Psoas muscle (tissue), 8 donors: ENCODE measurements around the gene CWF19L1. TPM values are rescaled to one million over a fixed set of nuclear protein-coding genes. Genes with fewer than 3 reads are reported as not detected.

ENCODE experiments used
- ATAC-seq, 4 donors: fragments of 200-7000 bp; cut with Tn5 transposase; one replicate each; pipeline ENCODE4 v1.9.1; 2020; ENCODE audit warnings: moderate library complexity in 3 of 4, mild to moderate bottlenecking in 2 of 4
- DNase-seq, 2 donors: peaks; one replicate each; pipeline ENCODE4 v3.0.0-alpha.2; 2020
- H3K27ac ChIP-seq: fragments of 200-600 bp; one replicate; pipeline ENCODE4 v1.8.0; 2022
- H3K27me3 ChIP-seq, 3 donors: fragments of 200-600 bp in 1 of 3; one replicate each; pipeline versions ENCODE4 v1.6.1 to v1.8.0; 2013 to 2022; ENCODE audit warnings: low read length in 2 of 3, mild to moderate bottlenecking in 2 of 3, moderate library complexity in 1 of 3; ENCODE audit not compliant: insufficient read depth in 3 of 3
- H3K36me3 ChIP-seq, 2 donors: fragments of 200-600 bp in 1 of 2; one replicate each; pipeline versions ENCODE4 v1.6.1 to v1.8.0; 2013 to 2022; ENCODE audit warnings: low read depth in 1 of 2, mild to moderate bottlenecking in 1 of 2, moderate library complexity in 1 of 2; ENCODE audit not compliant: insufficient read depth in 1 of 2
- H3K4me1 ChIP-seq: fragments of 200-600 bp; one replicate; pipeline ENCODE4 v1.8.0; 2022
- H3K4me3 ChIP-seq: fragments of 200-600 bp; one replicate; pipeline ENCODE4 v1.8.0; 2022; ENCODE audit warnings: mild to moderate bottlenecking
- H3K9me3 ChIP-seq: fragments of 200-600 bp; one replicate; pipeline ENCODE4 v1.8.0; 2022
- WGBS, 3 donors: extraction: QIAGEN DNeasy Blood & Tissue Kit; methylation state at CpG; one replicate each; pipeline versions ENCODE4 v1.1.6 to v1.1.7; 2013; 5-methylcytosine and 5-hydroxymethylcytosine counted together
- intact Hi-C, 2 donors: fragments of 100-400 bp; cut with DNase I; formaldehyde crosslinking; loops; one replicate each; pipeline versions ENCODE4 v1.11.0 to v1.14.2; 2022
- polyA plus RNA-seq, 3 donors: library from polyadenylated mRNA; stranded (reverse); fragments of 200-250 nt; gene quantifications; one replicate each; pipeline ENCODE4 v1.2.3, GENCODE V29; 2013
- total RNA-seq, 4 donors: library from RNA; stranded (reverse); fragmentation: NEBNext Ultra II Directional in 2 of 4; extraction: Animal tissue kit (Norgen Biotek cat#: 25700) in 2 of 4; gene quantifications; one replicate each; pipeline versions ENCODE4 v1.2.1 to v1.2.4, GENCODE V29; 2021 to 2023
- TF ChIP-seq, protein P1 (sequence below): fragments of 200-600 bp; IDR thresholded peaks from one replicate; pipeline ENCODE4 v1.8.0; 2022; ENCODE audit warnings: antibody characterized with exemption
- donor health status: healthy with polysubstance abuse.
- donor health status: DM: no; HTN: no; CAD: no; lungs with moderate emphysema.
- donor health status: Bipolar disorder and iron deficiency.
- donor health status: healthy.
- donor health status: DM: yes; HTN: yes; CAD: no.
- donor health status: DM: no; HTN: no; CAD: no.
- donor health status: DM: no; HTN: no; CAD: no.
- donor health status: DM: yes; HTN: yes; CAD: no.

The CWF19L1 gene
- total and polyA plus RNA-seq, 7 donors, result 9.5 to 24.6 (median 13.5) TPM

DNA sequence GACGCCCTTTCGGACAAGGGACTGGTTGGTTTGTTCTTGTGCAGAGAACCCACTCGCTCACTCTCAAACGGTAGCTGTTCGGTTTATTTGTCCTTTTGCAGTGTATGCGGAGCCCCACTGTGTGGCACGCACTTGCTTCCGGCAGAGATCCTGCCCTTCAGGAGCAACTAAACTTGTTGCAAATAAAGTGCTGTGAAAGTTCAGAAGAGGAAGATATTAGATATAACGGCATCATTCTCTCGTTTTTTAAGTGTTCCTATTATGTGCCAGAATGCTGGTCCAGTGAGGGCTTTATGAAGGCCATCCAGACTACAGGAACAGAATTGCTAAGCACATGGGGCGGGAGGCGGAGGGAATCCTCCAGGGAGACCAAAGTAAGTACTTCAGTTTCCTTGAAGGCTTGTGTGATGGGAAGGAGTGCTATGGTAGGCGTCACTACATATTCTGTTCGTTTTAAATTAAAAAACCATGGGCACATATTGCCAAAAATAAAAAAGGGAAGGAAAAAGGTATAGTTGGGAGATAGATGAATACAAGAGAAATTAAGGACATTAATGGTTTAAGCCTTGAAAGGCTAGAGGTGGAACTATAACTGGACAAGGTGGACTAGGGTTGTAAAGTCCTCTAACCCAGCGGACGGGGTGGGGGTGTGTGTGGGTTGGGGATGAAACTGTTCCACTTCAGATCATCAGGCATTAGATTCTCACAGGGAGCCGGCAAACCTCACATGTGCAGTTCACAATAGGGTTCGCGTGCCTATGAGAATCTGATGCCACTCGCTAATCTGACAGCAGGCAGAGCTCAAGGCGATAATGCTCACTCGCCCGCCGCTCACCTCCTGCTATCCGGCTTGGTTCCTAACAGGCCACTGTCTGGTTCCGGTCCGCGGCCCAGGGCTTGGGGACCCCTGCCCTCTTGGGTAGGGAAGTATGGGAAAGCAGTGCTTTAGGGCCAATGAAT, 80.9 kb downstream of the CWF19L1 start:
- Histone ChIP-seq H3K4me3 (peak overlapping the region; percentile 93), H3K27me3 (no peaks in the 10 kb centered on the region), H3K4me1 (peaks cover 26% of the 10 kb centered on the region), H3K36me3 (peaks cover 0 to 55% of the 10 kb centered on the region in 2 donors), H3K27ac (peak overlapping the region; percentile 93), H3K9me3 (no peaks in the 10 kb centered on the region)
- DNase-seq, result peak; percentile 44 to 64
- WGBS, 3 donors, result 25 to 29% (median 28%) methylated on average over 28 of the region's 28 CpGs
- peak; percentile 22 to 61 (median 42) for ATAC-seq
- TF ChIP-seq, protein P1, sequence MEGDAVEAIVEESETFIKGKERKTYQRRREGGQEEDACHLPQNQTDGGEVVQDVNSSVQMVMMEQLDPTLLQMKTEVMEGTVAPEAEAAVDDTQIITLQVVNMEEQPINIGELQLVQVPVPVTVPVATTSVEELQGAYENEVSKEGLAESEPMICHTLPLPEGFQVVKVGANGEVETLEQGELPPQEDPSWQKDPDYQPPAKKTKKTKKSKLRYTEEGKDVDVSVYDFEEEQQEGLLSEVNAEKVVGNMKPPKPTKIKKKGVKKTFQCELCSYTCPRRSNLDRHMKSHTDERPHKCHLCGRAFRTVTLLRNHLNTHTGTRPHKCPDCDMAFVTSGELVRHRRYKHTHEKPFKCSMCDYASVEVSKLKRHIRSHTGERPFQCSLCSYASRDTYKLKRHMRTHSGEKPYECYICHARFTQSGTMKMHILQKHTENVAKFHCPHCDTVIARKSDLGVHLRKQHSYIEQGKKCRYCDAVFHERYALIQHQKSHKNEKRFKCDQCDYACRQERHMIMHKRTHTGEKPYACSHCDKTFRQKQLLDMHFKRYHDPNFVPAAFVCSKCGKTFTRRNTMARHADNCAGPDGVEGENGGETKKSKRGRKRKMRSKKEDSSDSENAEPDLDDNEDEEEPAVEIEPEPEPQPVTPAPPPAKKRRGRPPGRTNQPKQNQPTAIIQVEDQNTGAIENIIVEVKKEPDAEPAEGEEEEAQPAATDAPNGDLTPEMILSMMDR, result no peak
- intact Hi-C loops, result loop anchor here in 1 of 2 donors (5.0 kb wide), 1 partner anchor 81 kb away; the partner anchor contains the start of gene CWF19L1

DNA sequence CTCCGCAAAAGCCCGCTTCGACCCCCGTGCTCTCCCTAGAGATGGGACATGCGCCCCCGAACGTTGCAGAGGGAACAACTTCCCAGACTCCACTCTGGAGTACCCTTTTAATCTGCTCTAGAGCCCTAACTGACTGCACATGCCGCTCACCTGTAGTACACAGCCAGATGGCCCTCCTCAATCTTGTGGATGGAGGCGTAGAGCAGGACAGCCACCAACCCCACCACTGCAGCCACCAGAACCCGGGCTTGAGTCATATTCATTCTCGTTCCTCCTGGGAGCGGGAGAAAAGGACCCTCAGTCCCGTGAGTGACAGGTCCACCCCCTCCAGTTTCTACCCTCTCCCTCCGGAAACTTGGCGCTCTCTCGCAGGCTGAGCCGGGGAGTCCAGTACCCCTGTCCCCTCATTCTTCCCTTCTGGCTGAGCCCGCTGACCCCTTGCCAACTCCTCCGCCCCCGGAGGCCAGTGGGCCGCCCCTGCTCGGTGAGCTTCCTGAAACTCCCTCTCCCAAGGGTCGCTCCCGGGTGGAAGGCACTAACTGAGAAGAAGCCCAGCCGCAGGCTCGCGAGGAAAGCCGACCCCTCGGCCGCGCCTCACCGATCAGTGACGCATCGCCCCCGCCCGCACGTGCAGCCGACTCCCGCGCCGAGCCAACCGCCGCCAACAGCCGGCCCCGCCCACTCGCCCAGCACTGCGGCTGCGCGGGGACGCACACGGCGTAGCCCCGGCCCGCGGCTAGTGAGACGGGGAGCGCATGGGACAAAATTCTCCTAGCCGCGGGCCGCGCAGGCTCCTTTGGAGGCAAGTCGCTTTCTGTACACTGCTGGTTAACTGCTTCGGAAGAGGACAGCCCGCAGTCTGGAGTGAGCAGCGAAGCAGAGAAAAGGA, 81.8 kb downstream of the CWF19L1 start, which contains the start of gene ERLIN1:
ERLIN1 (minus strand) TSS at position 666 of the 889 bp plus-strand sequence; CDS start at position 263, 403 bp downstream.
- Histone ChIP-seq H3K27me3 (no peaks in the 10 kb centered on the region), H3K27ac (peak within 1 kb of the TSS; percentile 93), H3K4me3 (peak within 1 kb of the TSS; percentile 93), H3K9me3 (no peaks in the 10 kb centered on the region), H3K36me3 (peaks cover 0 to 45% of the 10 kb centered on the region in 2 donors), H3K4me1 (peaks cover 26% of the 10 kb centered on the region)
- intact Hi-C loops, result loop anchor here in 1 of 2 donors (5.0 kb wide), 1 partner anchor 82 kb away; the partner anchor contains the start of gene CWF19L1
- peak; percentile 94 to 97 for DNase-seq
- ATAC-seq, result peak; percentile 98 to 99 (median 98)
- 0 to 1% (median 1%) methylated on average over 65 of the region's 65 CpGs for WGBS, 3 donors
- TF ChIP-seq, protein P1, result no peak

DNA sequence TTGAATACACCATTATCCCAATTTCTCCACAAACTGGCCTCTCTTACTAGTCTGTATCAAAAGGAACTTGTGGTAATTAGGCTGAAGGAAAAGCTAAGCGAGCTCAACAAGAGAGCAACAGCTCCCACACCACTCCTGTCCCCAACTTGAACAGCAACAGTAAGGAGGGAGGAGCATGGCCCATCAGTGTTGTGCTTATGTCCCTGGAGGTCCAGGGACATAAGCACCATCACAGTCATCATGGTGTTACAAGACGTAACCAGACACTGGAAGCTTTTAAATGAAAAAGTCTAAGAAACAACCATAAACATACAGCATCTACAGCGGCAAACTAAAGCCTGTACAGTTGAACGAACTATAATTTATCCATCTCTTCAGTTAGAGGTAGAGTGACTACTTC, 82.6 kb downstream of the CWF19L1 start:
- 8 to 12% (median 10%) methylated on average over 4 of the region's 4 CpGs for WGBS, 3 donors
- ATAC-seq (no peak), DNase-seq (no peak)
- Histone ChIP-seq H3K27ac (peak overlapping the region; percentile 93), H3K4me3 (peak overlapping the region; percentile 93), H3K36me3 (peaks cover 0 to 41% of the 10 kb centered on the region in 2 donors), H3K27me3 (no peaks in the 10 kb centered on the region), H3K4me1 (peaks cover 26% of the 10 kb centered on the region), H3K9me3 (no peaks in the 10 kb centered on the region)
- TF ChIP-seq, protein P1, result no peak
- intact Hi-C loops, result loop anchor here in 1 of 2 donors (5.0 kb wide), 1 partner anchor 82 kb away; the partner anchor contains the start of gene CWF19L1

DNA sequence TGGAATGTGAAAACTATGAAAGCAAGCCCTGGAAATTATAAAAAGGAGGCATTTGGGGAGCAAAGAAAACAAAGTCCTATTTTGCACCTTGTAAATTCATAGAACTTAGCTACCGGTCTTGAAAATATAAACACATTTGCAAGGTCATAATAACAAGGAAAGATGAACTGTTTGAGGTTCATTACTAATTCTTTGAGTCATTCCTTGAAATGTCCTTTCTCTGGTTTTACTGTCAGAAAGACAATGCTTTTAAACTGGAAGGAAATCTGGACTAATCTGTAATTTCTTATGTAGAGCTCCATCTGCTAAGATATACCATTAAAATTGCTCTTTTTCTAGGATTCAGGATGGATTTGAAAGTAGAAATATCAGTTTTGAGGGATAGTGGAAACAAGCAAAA, 83.0 kb downstream of the CWF19L1 start:
- no peak for DNase-seq
- H3K27me3 ChIP-seq, result no peaks in the 10 kb centered on the region
- TF ChIP-seq, protein P1, result no peak
- H3K9me3 ChIP-seq, result no peaks in the 10 kb centered on the region
- intact Hi-C loops, result no loop called here
- H3K4me1 ChIP-seq, result peaks cover 26% of the 10 kb centered on the region
- peak overlapping the region; percentile 93 for H3K4me3 ChIP-seq
- H3K36me3 ChIP-seq, result peaks cover 0 to 39% of the 10 kb centered on the region in 2 donors
- H3K27ac ChIP-seq, result no peak overlapping the region
- ATAC-seq, result no peak
- 49 to 58% (median 49%) methylated on average over 1 of the region's 1 CpG for WGBS, 3 donors
